Measurements from ENCODE around the gene PCNX4.

- TF ChIP-seq, protein P1, sequence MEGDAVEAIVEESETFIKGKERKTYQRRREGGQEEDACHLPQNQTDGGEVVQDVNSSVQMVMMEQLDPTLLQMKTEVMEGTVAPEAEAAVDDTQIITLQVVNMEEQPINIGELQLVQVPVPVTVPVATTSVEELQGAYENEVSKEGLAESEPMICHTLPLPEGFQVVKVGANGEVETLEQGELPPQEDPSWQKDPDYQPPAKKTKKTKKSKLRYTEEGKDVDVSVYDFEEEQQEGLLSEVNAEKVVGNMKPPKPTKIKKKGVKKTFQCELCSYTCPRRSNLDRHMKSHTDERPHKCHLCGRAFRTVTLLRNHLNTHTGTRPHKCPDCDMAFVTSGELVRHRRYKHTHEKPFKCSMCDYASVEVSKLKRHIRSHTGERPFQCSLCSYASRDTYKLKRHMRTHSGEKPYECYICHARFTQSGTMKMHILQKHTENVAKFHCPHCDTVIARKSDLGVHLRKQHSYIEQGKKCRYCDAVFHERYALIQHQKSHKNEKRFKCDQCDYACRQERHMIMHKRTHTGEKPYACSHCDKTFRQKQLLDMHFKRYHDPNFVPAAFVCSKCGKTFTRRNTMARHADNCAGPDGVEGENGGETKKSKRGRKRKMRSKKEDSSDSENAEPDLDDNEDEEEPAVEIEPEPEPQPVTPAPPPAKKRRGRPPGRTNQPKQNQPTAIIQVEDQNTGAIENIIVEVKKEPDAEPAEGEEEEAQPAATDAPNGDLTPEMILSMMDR (IDR thresholded peaks at IDR 0.05; ENCODE audit: low read depth, low read length), result no peak
- TF ChIP-seq EZH2phosphoT487 (IDR thresholded peaks at IDR 0.05; ENCODE audit: low read depth), result no peak
Observed at GRCh38 chr14:60165547-60165876, 73.8 kb downstream of the PCNX4 start.
